Keratinocyte (primary cell): ENCODE results near the gene ZFP62. TPM values are rescaled to one million over a fixed set of nuclear protein-coding genes. Genes with fewer than 3 reads are reported as not detected.
"Not testable (repeated sequence)": the region's sequence is repeated elsewhere in the genome, so short reads cannot be mapped to it uniquely, and the experiment has no call there.

Experiments
- DNase-seq: peaks from one replicate; pipeline ENCODE4 v3.0.0-alpha.2; 2011; ENCODE audit warnings: low read depth, missing footprints, low spot score
- FAIRE-seq: peaks from 2 replicates; lab custom pipeline; 2011; peaks lifted over from hg19 to GRCh38; lab: Jason Lieb, UNC
- H2AFZ ChIP-seq: 2 replicates; pipeline ENCODE4 v1.6.0; 2012; ENCODE audit warnings: low read length, control low read depth, inconsistent platforms; ENCODE audit not compliant: control insufficient read depth
- H3K27ac ChIP-seq: 2 replicates; pipeline ENCODE4 v1.5.1; 2011; ENCODE audit warnings: low read length; ENCODE audit not compliant: control insufficient read depth, insufficient read depth
- H3K27me3 ChIP-seq: 3 replicates; pipeline ENCODE4 v1.6.0; 2011; ENCODE audit warnings: low read length; ENCODE audit not compliant: control insufficient read depth, insufficient read depth; ENCODE audit errors: extremely low read depth
- H3K36me3 ChIP-seq, 2 experiments: 2 replicates in 1 of 2; 3 replicates in 1 of 2; pipeline ENCODE4 v1.5.1; 2011; ENCODE audit warnings: low read length in 2 of 2, mild to moderate bottlenecking in 1 of 2; ENCODE audit not compliant: control insufficient read depth in 2 of 2, insufficient read depth in 2 of 2; ENCODE audit errors: extremely low read depth in 1 of 2
- H3K4me1 ChIP-seq: 3 replicates; pipeline ENCODE4 v1.5.1; 2011; ENCODE audit warnings: low read length; ENCODE audit not compliant: control insufficient read depth, insufficient read depth; ENCODE audit errors: extremely low read depth
- H3K4me2 ChIP-seq: 3 replicates; pipeline ENCODE4 v1.6.0; 2011; ENCODE audit warnings: low read depth, low read length; ENCODE audit not compliant: control insufficient read depth, insufficient read depth; ENCODE audit errors: extremely low read depth
- H3K4me3 ChIP-seq, 3 experiments: fragments of 200-600 bp in 1 of 3; sonication (generic) in 1 of 3; 2 replicates in 2 of 3; 3 replicates in 1 of 3; pipeline ENCODE4 v1.5.1; 2011 to 2016; ENCODE audit warnings: low read length in 3 of 3, mild to moderate bottlenecking in 3 of 3, control low read depth in 2 of 3, inconsistent platforms in 1 of 3, low read depth in 1 of 3, mixed read lengths in 1 of 3, mixed run types in 1 of 3, moderate library complexity in 1 of 3; ENCODE audit not compliant: control insufficient read depth in 2 of 3, insufficient read depth in 2 of 3; ENCODE audit errors: extremely low read depth in 1 of 3
- H3K79me2 ChIP-seq: 2 replicates; pipeline ENCODE4 v1.6.0; 2012; ENCODE audit warnings: low read length; ENCODE audit not compliant: control insufficient read depth, insufficient read depth
- H3K9ac ChIP-seq: 3 replicates; pipeline ENCODE4 v1.6.0; 2011; ENCODE audit warnings: low read length; ENCODE audit not compliant: control insufficient read depth, insufficient read depth; ENCODE audit errors: extremely low read depth
- H3K9me1 ChIP-seq: 3 replicates; pipeline ENCODE4 v1.6.0; 2011; ENCODE audit warnings: low read length; ENCODE audit not compliant: control insufficient read depth, insufficient read depth; ENCODE audit errors: extremely low read depth
- H3K9me3 ChIP-seq: 2 replicates; pipeline ENCODE4 v1.5.1; 2012; ENCODE audit warnings: low read depth, low read length; ENCODE audit not compliant: control insufficient read depth
- H4K20me1 ChIP-seq: 3 replicates; pipeline ENCODE4 v1.6.0; 2011; ENCODE audit warnings: low read length; ENCODE audit not compliant: control insufficient read depth, insufficient read depth; ENCODE audit errors: extremely low read depth
- CTCF ChIP-seq, 3 experiments: IDR thresholded peaks in 1 of 3; conservative IDR thresholded peaks in 1 of 3; optimal IDR thresholded peaks in 1 of 3; 2 replicates in 2 of 3; 3 replicates in 1 of 3; pipeline versions ENCODE3 to v1.5.1; 2011; ENCODE audit warnings: low read length in 3 of 3, mild to moderate bottlenecking in 3 of 3, moderate library complexity in 2 of 3, control low read depth in 1 of 3, inconsistent platforms in 1 of 3; ENCODE audit not compliant: insufficient read depth in 2 of 3; ENCODE audit errors: extremely low read depth in 1 of 3
- EZH2 ChIP-seq: IDR thresholded peaks from one replicate; pipeline ENCODE4 v1.6.1; 2012; ENCODE audit warnings: inconsistent platforms, mild to moderate bottlenecking, low read length, moderate library complexity
- dilution Hi-C: fragments of 300-500 bp; cut with MboI; formaldehyde crosslinking; loops from one replicate; pipeline ENCODE4 v1.7.0; 2020; ENCODE audit warnings: low sequenced_read_pairs; ENCODE audit not compliant: extremely low pct_ligation_motif_present
- polyA plus RNA-seq, 5 experiments: library from polyadenylated mRNA; depleted of rRNA in 3 of 5; stranded (reverse) in 3 of 5; stranded (forward) in 1 of 5; unstranded in 1 of 5; fragments of >200 nt; gene quantifications; 1 replicate in 1 of 5; 2 replicates in 3 of 5; 3 replicates in 1 of 5; pipeline versions ENCODE4 v1.2.1 to v1.2.3, GENCODE V29; 2011 to 2012; ENCODE audit warnings: missing spikeins in 2 of 5, low read depth in 1 of 5, low replicate concordance in 1 of 5

The ZFP62 gene
- polyA plus RNA-seq, 1 donor (not counting 4 experiments of a cell fraction or from before 2014, with no cell fraction given): 21.5 TPM

DNA sequence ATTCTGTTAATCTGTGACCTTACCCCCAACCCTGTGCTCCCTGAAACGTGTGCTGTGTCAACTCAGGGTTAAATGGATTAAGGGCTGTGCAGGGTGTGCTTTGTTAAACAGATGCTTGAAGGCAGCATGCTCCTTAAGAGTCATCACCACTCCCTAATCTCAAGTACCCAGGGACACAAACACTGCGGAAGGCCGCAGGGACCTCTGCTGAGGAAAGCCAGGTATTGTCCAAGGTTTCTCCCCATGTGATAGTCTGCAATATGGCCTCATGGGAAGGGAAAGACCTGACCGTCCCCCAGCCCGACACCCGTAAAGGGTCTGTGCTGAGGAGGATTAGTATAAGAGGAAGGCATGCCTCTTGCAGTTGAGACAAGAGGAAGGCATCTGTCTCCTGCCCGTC, 33.7 kb downstream of the ZFP62 start:
- H3K4me1 ChIP-seq: peaks cover 40% of the 10 kb centered on the region

GRCh38 chr5:180825768-180826525, 35.1 kb downstream of the ZFP62 start:
- FAIRE-seq (peak; percentile 88), DNase-seq (peak; percentile 92)
- peaks cover 2% of the 10 kb centered on the region for H3K79me2 ChIP-seq
- peaks cover 32% of the 10 kb centered on the region for H3K4me1 ChIP-seq
- no peak overlapping the region for H3K9ac ChIP-seq
- H3K36me3 ChIP-seq: no peaks in the 10 kb centered on the region
- no peaks in the 10 kb centered on the region for H4K20me1 ChIP-seq
- peak overlapping the region; percentile 25 for H3K27ac ChIP-seq
- dilution Hi-C loops: no loop called here
- H3K27me3 ChIP-seq: no peaks in the 10 kb centered on the region
- H3K9me3 ChIP-seq: no peaks in the 10 kb centered on the region
- H3K9me1 ChIP-seq: peaks cover 3% of the 10 kb centered on the region
- H3K4me2 ChIP-seq: peak overlapping the region; percentile 54
- no peak overlapping the region for H2AFZ ChIP-seq
- H3K4me3 ChIP-seq: no peak overlapping the region
- TF ChIP-seq CTCF (optimal IDR thresholded peaks at IDR 0.05 in 1 of 3, IDR thresholded peaks at IDR 0.05 in 1 of 3, conservative IDR thresholded peaks at IDR 0.05 in 1 of 3; ENCODE audit: extremely low read depth in 1 of 3, insufficient read depth in 2 of 3, low read length in 3 of 3): peak in 1 of 3 experiments; percentile 8
- TF ChIP-seq EZH2: no peak

More for the DNA sequence above, 33.7 kb downstream of the ZFP62 start:
- DNase-seq, H2AFZ ChIP-seq, H3K4me3 ChIP-seq, FAIRE-seq, H4K20me1 ChIP-seq, H3K27ac ChIP-seq, H3K36me3 ChIP-seq, H3K79me2 ChIP-seq, H3K9me3 ChIP-seq, H3K9ac ChIP-seq, H3K4me2 ChIP-seq, H3K9me1 ChIP-seq, dilution Hi-C loops, H3K27me3 ChIP-seq: not testable (repeated sequence)
